K562 (cell line): Measurements from ENCODE around the gene BTLA. TPM values are rescaled to one million over a fixed set of nuclear protein-coding genes. Genes with fewer than 3 reads are reported as not detected.

Experiments
- ATAC-seq: fragments of 200-7000 bp; cut with Tn5 transposase; 3 replicates; pipeline ENCODE4 v1.9.1; 2020; ENCODE audit warnings: moderate library complexity
- BruUV-seq: library from RNA; stranded (reverse); fragments of 400-500 nt; replicated peaks from 2 replicates; lab custom pipeline; 2021; lab: Mats Ljungman, UMichigan
- CTCF ChIA-PET: fragments of 300-600 bp; formaldehyde crosslinking; extraction: SDS; loops from one replicate; lab custom pipeline; 2021; ENCODE audit warnings: low intra/inter-chr PET ratio; lab: Yijun Ruan, JAX
- POLR2A ChIA-PET: fragments of 300-600, 350-650 bp; sonication (Branson Sonifier 250); formaldehyde crosslinking; extraction: SDS; loops from one replicate; lab custom pipeline; 2021; ENCODE audit warnings: antibody characterized with exemption, inconsistent platforms; lab: Yijun Ruan, JAX
- DNase-seq, 4 experiments: peaks; one replicate each; pipeline versions ENCODE4 v3.0.0 to v3.0.0-alpha.2; 2011 to 2018; ENCODE audit warnings: low spot score in 3 of 4, mixed read lengths in 3 of 4; ENCODE audit errors: extremely low read depth in 1 of 4
- FAIRE-seq: peaks from 2 replicates; lab custom pipeline; 2011; peaks lifted over from hg19 to GRCh38; lab: Jason Lieb, UNC
- H2AFZ ChIP-seq: 2 replicates; pipeline ENCODE4 v1.6.0; 2011; ENCODE audit warnings: low read depth, low read length, control low read depth, inconsistent platforms
- H3K27ac ChIP-seq: fragments of 200-600 bp; 3 replicates; pipeline ENCODE4 v1.8.0; 2011; ENCODE audit warnings: low read depth, mild to moderate bottlenecking, control low read depth, inconsistent platforms, low read length, moderate library complexity, mixed read lengths; ENCODE audit errors: extremely low read depth
- H3K27me3 ChIP-seq, 2 experiments: fragments of 300-600 bp in 1 of 2; 2 replicates in 1 of 2; 3 replicates in 1 of 2; pipeline versions ENCODE4 v1.6.0 to v1.8.0; 2011; ENCODE audit warnings: inconsistent platforms in 2 of 2, low read length in 2 of 2, mild to moderate bottlenecking in 1 of 2, mixed read lengths in 1 of 2, moderate library complexity in 1 of 2; ENCODE audit not compliant: control insufficient read depth in 2 of 2, insufficient read depth in 2 of 2
- H3K36me3 ChIP-seq: fragments of 300-600 bp; 3 replicates; pipeline ENCODE4 v1.8.0; 2011; ENCODE audit warnings: mild to moderate bottlenecking, low read length, inconsistent platforms; ENCODE audit not compliant: control insufficient read depth, insufficient read depth
- H3K4me1 ChIP-seq, 2 experiments: fragments of 200-600 bp in 1 of 2; replicated peaks in 1 of 2; 2 replicates in 1 of 2; 3 replicates in 1 of 2; pipeline versions ENCODE4 v1.5.1 to v1.8.0; 2011; ENCODE audit warnings: inconsistent platforms in 2 of 2, low read length in 2 of 2, mild to moderate bottlenecking in 1 of 2, mixed read lengths in 1 of 2, moderate library complexity in 1 of 2; ENCODE audit not compliant: control insufficient read depth in 2 of 2, insufficient read depth in 2 of 2
- H3K4me2 ChIP-seq: 2 replicates; pipeline ENCODE4 v1.6.1; 2011; ENCODE audit warnings: low read length, control low read depth, inconsistent platforms, mixed read lengths; ENCODE audit not compliant: insufficient read depth
- H3K4me3 ChIP-seq: fragments of 200-600 bp; sonication (generic), shearing (Covaris generic); 2 replicates; pipeline ENCODE4 v1.5.1; 2016; ENCODE audit warnings: control low read depth, inconsistent platforms
- H3K79me2 ChIP-seq: fragments of 200-600 bp; 3 replicates; pipeline ENCODE4 v1.8.0; 2011; ENCODE audit warnings: low read length, inconsistent platforms; ENCODE audit not compliant: control insufficient read depth, insufficient read depth
- H3K9ac ChIP-seq, 2 experiments: 2 replicates each; pipeline versions ENCODE4 v1.6.0 to v1.6.1; 2011; ENCODE audit warnings: low read depth in 2 of 2, low read length in 2 of 2, control low read depth in 1 of 2, inconsistent platforms in 1 of 2, mild to moderate bottlenecking in 1 of 2, mixed read lengths in 1 of 2; ENCODE audit not compliant: insufficient read depth in 1 of 2
- H3K9me1 ChIP-seq: one replicate; pipeline ENCODE4 v1.6.0; 2011; ENCODE audit warnings: inconsistent platforms, mild to moderate bottlenecking, low read length, moderate library complexity; ENCODE audit not compliant: control insufficient read depth, insufficient read depth
- H3K9me3 ChIP-seq: replicated peaks from 2 replicates; pipeline ENCODE4 v1.5.1; 2011; ENCODE audit warnings: low read depth, low read length, inconsistent platforms; ENCODE audit not compliant: control insufficient read depth, insufficient read depth
- H4K20me1 ChIP-seq: replicated peaks from 2 replicates; pipeline ENCODE4 v1.6.1; 2011; ENCODE audit warnings: low read length, inconsistent platforms, mixed read lengths; ENCODE audit not compliant: control insufficient read depth, insufficient read depth
- BHLHE40 ChIP-seq: IDR thresholded peaks from 2 replicates; pipeline ENCODE4 v1.6.1; 2011; ENCODE audit warnings: low read length, improper control_type of control experiment
- CREB5 ChIP-seq: fragments of 250-450 bp; sonication (Bioruptor Pico); IDR thresholded peaks from 2 replicates; pipeline ENCODE4 v1.5.0; 2020; ENCODE audit warnings: mild to moderate bottlenecking
- EZH2 ChIP-seq: IDR thresholded peaks from 2 replicates; pipeline ENCODE4 v1.6.1; 2012; ENCODE audit warnings: low read depth, mild to moderate bottlenecking, inconsistent platforms, low read length, borderline replicate concordance
- FOXO4 ChIP-seq: fragments of 450-650 bp; formaldehyde crosslinking; IDR thresholded peaks from 2 replicates; pipeline ENCODE4 v1.4.0; 2020; ENCODE audit warnings: mild to moderate bottlenecking, moderate library complexity
- IFI16 ChIP-seq: fragments of 250-450 bp; sonication (Bioruptor Pico); IDR thresholded peaks from 2 replicates; pipeline ENCODE4 v2.1.2; 2022; ENCODE audit warnings: mild to moderate bottlenecking, inconsistent platforms
- NR0B1 ChIP-seq: fragments of 450-650 bp; IDR thresholded peaks from one replicate; pipeline ENCODE4 v1.6.1; 2018; ENCODE audit warnings: mild to moderate bottlenecking, moderate library complexity; ENCODE audit not compliant: partially characterized antibody
- WGBS: fragments of 100-300 bp; shearing (Covaris generic); methylation state at CpG from one replicate; pipeline ENCODE4 v1.1.6; 2016; ENCODE audit warnings: low coverage, mixed read lengths; ENCODE audit not compliant: insufficient coverage; ENCODE audit errors: missing lambda C conversion rate; 5-methylcytosine and 5-hydroxymethylcytosine counted together
- in situ Hi-C: fragments of 300-500 bp; cut with MboI; formaldehyde crosslinking; loops from 4 replicates; pipeline ENCODE4 v1.15.0; 2018; ENCODE audit warnings: inconsistent platforms, mixed read lengths
- intact Hi-C: fragments of 100-400 bp; cut with micrococcal nuclease; formaldehyde crosslinking; loops from 2 replicates; pipeline ENCODE4 v1.14.2; 2022
- polyA plus RNA-seq, 8 experiments: library from polyadenylated mRNA; depleted of rRNA in 4 of 8; stranded (reverse) in 5 of 8; unstranded in 3 of 8; fragments of >200 nt; fragmentation: Nextera tagmentation in 2 of 8; fragmentation: Illumina TruSeq in 1 of 8; extraction: Ambion mirVana in 2 of 8; extraction: Trizol in 1 of 8; gene quantifications; 2 replicates each; pipeline versions ENCODE4 v1.2.1 to v1.2.3, GENCODE V29; 2011 to 2014; ENCODE audit warnings: inconsistent platforms in 1 of 8, missing spikeins in 1 of 8
- total RNA-seq, 7 experiments: library from RNA; depleted of rRNA in 6 of 7; stranded (reverse); fragments of >200 nt in 6 of 7; fragmentation: Illumina TruSeq in 2 of 7; extraction: Trizol in 2 of 7; gene quantifications; 2 replicates each; pipeline versions ENCODE4 v1.2.1 to v1.2.3, GENCODE V29; 2011 to 2021; ENCODE audit warnings: low replicate concordance in 1 of 7

BTLA gene
- total and polyA plus RNA-seq, 9 of the 15 experiments (the other 6 are each of a cell fraction or from before 2014, with no cell fraction given): 0.22 TPM; not detected in 8

- H3K79me2 ChIP-seq: no peaks in the 10 kb centered on the region
- no peak overlapping the region for H3K9ac ChIP-seq
- H2AFZ ChIP-seq: no peak overlapping the region
- FAIRE-seq (no peak), DNase-seq (no peak), ATAC-seq (no peak)
- TF ChIP-seq CREB5 (CRISPR knock-in tag) (no peak), EZH2 (no peak), FOXO4 (CRISPR knock-in tag) (no peak), BHLHE40 (no peak), IFI16 (no peak), NR0B1 (no peak)
- POLR2A ChIA-PET: no interaction called here
- H3K4me2 ChIP-seq: no peak overlapping the region
- H3K27ac ChIP-seq: no peak overlapping the region
- no peaks in the 10 kb centered on the region for H3K9me1 ChIP-seq
- CTCF ChIA-PET: no interaction called here
- in situ Hi-C loops (no loop called here), intact Hi-C loops (no loop called here)
- no peaks in the 10 kb centered on the region for H3K4me1 ChIP-seq
- no peaks in the 10 kb centered on the region for H4K20me1 ChIP-seq
- H3K9me3 ChIP-seq: no peaks in the 10 kb centered on the region
- H3K36me3 ChIP-seq: no peaks in the 10 kb centered on the region
- WGBS: 0% methylated on average over 1 of the region's 1 CpG
- no peaks in the 10 kb centered on the region for H3K27me3 ChIP-seq
- H3K4me3 ChIP-seq: no peak overlapping the region
- BruUV-seq: no TSS peak
Measured at GRCh38 chr3:112492124-112492523, 7.1 kb downstream of the BTLA start.
